SHP77 (cell line): ENCODE measurements around the gene CDH3.
"Not testable (repeated sequence)": the region's sequence is repeated elsewhere in the genome, so short reads cannot be mapped to it uniquely, and the experiment has no call there.

Experiments
- DNase-seq, 2 experiments: peaks; one replicate each; lab custom pipeline; 2025; lab: John Stamatoyannopoulos, UW

The CDH3 gene

DNA sequence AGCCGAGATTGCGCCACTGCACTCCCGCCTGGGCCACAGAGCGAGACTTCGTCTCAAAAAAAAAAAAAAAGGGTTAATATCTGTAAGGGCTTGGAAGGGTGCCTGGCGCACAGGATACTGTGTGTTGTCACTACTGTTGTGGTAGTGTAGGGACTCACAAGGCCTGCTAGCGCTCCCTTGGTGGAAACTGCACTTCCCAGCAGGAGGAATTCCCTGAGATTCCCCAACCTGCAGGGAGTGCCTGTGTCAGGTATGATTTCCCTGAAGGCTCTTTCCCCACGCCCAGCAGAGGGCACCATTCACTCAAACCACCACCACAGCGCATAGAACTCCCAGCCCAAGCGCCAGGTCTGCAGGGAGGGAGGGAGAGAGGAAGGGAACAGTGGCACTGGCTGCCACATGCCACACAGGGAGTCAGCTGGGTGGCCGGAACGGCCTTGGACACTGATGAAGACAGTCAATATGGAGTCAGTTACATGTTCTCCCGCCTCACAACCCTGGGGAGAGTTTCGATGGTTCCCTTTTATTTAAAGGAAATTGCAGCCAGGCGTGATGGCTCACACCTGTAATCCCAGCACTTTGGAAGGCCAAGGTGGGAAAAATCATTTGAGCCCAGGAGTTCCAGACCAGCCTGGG is 59.2 kb downstream of the CDH3 start:
- peak; percentile 69 to 71 for DNase-seq

- peak in 1 of 2 experiments; percentile 49 for DNase-seq
Measured at GRCh38 chr16:68707340-68708152, 62.4 kb downstream of the CDH3 start.

DNA sequence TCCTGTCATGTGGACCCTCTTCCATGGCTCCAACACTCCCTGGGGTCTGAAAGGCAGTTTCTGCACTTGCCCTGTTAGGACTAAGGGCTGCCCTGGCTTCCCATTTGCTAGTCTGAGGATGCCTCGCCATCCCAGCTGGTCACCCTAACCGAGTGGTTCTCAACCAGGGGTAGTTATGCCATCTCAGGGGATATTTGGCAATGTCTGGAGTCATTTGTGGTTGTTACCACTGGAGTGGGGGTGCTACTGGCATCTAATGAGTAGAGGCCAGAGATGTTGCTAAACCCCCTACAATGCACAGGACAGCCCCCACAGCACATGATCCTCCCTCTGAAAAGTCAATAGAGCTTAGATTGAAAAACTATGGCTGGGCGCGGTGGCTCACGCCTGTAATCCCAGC is 65.1 kb downstream of the CDH3 start:
- DNase-seq: no peak

- DNase-seq: no peak
Measured at GRCh38 chr16:68711421-68712139, 66.5 kb downstream of the CDH3 start.

DNA sequence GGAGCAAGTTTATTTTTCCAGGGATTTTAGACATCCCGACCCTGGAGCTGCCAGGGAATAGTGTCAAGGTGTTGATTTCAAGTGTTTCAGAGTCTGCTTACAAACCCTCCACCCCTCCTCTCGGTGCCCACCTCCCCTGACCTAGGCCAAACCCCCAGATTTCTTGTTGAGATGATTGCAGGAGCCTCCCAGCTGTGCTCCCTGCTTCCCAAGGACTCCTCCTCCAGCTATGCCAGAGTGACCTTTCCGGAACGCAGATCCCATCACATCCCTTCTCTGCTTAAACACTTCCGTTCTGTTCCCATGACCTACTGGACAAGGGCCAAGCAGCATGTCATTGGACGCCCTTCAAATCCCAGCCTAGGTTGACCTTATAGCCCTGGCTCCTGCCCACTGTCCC is 68.3 kb downstream of the CDH3 start:
- no peak for DNase-seq

GRCh38 chr16:68715471-68715870 is 70.4 kb downstream of the CDH3 start:
- no peak for DNase-seq

GRCh38 chr16:68716516-68716915 is 71.4 kb downstream of the CDH3 start:
- not testable (repeated sequence) for DNase-seq

DNA sequence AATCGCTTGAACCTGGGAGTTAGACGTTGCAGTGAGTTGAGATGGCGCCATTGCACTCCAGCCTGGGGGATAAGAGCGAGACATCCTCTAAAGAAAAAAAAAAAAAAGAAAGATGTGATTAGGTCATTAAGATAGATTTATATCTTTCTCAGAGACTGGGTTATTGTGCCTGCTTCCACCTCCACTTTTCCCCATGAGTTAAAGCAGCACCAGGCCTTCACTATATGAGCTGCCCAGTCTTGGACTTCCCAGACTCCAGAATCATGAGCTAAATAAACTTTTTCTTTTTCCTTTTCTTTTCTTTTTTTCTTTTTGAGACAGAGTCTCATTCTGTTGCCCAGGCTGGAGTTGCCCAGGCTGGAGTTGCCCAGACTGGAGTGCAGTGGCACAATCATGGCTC is 72.6 kb downstream of the CDH3 start:
- DNase-seq: no peak

DNA sequence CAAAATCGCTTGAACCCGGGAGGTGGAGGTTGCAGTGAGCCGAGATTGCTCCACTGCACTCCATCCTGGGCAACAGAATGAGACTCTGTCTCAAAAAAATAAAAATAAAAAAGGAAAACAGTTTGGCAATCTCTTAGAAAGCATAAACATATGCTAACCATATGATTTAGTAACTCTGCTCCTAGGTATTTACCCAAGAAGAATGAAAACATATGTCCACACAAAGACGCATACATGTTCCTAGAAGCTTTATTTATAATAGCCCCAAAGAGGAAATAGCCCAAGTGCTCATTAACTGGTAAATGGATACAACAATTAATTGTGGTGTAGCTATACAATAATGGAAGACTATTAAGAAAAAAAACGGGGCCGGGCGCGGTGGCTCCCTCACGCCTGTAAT is 73.5 kb downstream of the CDH3 start:
- DNase-seq: no peak

DNA sequence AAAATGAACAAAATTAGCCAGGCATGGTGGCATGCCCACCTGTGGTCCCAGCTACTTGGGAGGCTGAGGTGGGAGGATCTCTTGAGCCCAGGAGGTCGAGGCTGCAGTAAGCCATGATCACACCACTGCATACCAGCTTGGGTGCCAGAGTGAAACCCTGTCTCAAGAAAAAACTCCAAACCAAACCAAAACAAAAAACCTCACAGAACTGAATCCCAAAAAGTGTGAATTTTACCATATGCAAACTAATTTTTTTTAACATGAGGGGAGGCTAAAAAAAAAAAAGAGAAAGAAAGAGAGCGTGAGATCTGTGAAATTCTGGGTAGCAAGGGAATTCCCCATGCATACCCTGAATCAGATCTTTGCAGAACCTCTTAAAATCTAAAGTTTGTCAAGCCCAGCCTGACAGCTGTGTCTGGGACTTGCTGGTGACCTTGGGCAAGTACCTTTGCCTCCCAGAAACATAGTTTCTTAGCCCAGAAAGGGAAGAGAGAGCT is 74.9 kb downstream of the CDH3 start:
- DNase-seq: no peak

DNA sequence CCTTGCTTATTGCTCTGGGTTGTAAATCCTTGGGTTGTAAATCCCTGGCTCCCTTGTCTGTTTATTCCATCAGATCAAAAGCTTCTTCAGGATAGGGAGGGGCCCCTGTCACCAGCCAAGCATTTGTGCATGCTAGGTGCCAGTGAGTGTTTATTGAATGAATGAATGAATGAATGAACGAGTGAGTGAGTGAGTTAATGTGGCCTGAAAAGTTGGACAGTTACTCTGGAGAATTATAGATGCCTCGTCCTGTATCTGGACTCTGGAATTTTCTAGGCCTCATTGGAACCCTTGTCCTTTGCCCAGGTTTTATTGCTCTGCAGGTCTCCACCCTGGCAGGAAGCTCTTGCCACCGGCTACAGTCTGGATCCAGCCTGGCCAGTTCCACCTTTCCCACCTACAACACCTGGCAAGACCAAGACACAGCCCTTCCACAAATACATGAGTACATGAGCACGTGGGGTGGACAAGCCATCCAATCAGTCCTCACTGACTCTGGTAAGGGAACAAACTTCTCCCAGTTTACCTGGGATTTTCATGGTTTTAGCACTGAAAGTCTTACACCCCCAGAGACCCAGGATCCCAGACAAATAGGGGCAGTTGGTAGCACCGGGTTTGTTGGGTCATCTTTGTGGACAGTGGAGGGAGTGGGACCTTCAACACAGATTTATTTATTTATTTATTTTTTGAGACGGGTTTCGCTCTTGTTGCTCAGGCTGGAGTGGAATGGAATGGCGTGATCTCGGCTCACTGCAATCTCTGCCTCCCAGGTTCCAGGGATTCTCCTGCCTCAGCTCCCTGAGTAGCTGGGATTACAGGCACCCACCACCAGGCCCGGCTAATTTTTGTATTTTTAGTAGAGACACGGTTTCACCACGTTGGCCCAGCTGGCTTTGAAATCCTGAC is 77.3 kb downstream of the CDH3 start:
- no peak for DNase-seq

DNA sequence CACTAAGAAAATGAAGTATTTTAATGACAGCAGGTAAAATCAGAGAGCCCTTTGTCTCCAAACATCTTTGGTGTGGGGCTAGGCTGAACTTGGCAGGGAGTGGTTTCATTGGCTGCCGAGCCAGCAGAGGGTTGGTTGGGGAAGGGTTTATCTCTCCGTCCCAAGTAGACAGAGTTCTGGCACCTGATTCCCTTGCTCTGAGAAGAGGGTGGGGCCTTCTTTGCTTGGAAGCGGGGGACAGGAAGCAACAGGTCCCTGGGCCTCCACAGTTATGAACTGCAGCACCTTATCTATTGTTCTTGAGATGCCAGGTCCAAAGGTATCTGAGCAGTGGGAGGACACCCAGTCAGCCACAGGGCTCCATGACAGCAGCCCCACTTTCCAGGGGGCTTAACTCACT is 79.7 kb downstream of the CDH3 start:
- DNase-seq: no peak

DNA sequence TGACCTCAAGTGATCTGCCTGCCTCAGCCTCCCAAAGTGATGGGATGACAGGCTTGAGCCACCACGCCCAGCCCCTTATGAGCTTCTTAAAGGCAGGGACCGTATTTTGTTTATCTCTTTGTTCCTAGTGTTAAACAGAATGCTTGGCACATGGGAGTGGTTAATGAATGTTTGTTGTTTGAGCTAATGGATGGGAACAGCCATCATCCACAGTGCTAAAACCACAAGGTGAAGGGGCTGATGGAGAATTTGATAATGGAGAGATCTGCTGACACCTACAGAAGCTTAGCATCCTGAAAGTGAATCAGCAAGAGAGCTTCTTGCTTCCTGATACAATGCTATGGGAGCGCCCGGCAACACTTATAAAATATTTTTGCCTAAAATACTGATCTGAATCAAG is 83.4 kb downstream of the CDH3 start:
- no peak for DNase-seq

GRCh38 chr16:68731637-68732036 is 86.5 kb downstream of the CDH3 start:
- DNase-seq: no peak

GRCh38 chr16:68732042-68732680 is 87.1 kb downstream of the CDH3 start:
- DNase-seq: no peak

GRCh38 chr16:68732741-68733399 is 87.8 kb downstream of the CDH3 start:
- DNase-seq: no peak

DNA sequence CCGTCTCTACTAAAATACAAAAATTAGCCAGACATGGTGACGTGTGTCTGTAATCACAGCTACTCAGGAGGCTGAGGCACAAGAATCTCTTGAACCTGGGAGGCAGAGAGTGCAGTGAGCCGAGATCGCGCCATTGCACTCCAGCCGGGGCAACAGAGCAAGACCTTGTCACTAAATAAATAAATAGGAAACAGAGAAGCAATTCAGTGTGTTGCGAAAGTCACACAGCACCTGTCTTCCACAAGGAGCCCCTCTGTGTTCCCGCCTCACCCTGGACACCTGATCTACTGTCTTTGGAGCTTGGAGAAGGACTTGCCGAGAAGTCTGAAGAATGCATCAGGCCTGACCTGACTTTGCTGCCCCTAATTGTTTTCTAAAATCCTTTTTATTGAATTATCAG is 88.5 kb downstream of the CDH3 start:
- DNase-seq: no peak

GRCh38 chr16:68734782-68735181 is 89.7 kb downstream of the CDH3 start:
- no peak for DNase-seq

GRCh38 chr16:68736561-68736960 is 91.5 kb downstream of the CDH3 start:
- no peak for DNase-seq

DNA sequence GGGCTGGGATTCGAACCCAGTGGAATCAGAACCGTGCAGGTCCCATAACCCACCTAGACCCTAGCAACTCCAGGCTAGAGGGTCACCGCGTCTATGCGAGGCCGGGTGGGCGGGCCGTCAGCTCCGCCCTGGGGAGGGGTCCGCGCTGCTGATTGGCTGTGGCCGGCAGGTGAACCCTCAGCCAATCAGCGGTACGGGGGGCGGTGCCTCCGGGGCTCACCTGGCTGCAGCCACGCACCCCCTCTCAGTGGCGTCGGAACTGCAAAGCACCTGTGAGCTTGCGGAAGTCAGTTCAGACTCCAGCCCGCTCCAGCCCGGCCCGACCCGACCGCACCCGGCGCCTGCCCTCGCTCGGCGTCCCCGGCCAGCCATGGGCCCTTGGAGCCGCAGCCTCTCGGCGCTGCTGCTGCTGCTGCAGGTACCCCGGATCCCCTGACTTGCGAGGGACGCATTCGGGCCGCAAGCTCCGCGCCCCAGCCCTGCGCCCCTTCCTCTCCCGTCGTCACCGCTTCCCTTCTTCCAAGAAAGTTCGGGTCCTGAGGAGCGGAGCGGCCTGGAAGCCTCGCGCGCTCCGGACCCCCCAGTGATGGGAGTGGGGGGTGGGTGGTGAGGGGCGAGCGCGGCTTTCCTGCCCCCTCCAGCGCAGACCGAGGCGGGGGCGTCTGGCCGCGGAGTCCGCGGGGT is 92.1 kb downstream of the CDH3 start, which contains the start of gene CDH1:
CDH1 (plus strand) TSS at position 247 of the 684 bp plus-strand sequence; CDS start at position 371, 124 bp downstream.
- DNase-seq: no peak
